WTC11 (cell line): Measurements from ENCODE around the gene EIF3B. TPM values are rescaled to one million over a fixed set of nuclear protein-coding genes. Genes with fewer than 3 reads are reported as not detected.

Experiments
- ATAC-seq: fragments of 200-7000 bp; cut with Tn5 transposase; 2 replicates; pipeline ENCODE4 v1.10.0; 2021; ENCODE audit warnings: mild to moderate bottlenecking, moderate library complexity
- CTCF ChIA-PET: fragments of 300-600 bp; sonication (Branson Sonifier 250); formaldehyde crosslinking; loops from one replicate; lab custom pipeline; 2021; ENCODE audit warnings: antibody characterized with exemption; lab: Charles Lee
- POLR2A ChIA-PET: fragments of 350-600 bp; sonication (Branson Sonifier 250); formaldehyde crosslinking; loops from one replicate; lab custom pipeline; 2021; ENCODE audit warnings: antibody characterized with exemption; lab: Charles Lee
- DNase-seq: peaks from one replicate; pipeline ENCODE4 v3.0.0; 2021; ENCODE audit warnings: low spot score
- H3K27ac Mint-ChIP-seq: 2 replicates; pipeline ENCODE4 v1.8.0; 2021; ENCODE audit warnings: mixed read lengths
- H3K27me3 Mint-ChIP-seq: 2 replicates; pipeline ENCODE4 v1.8.0; 2021; ENCODE audit warnings: low read depth, mild to moderate bottlenecking, moderate library complexity, mixed read lengths
- H3K36me3 Mint-ChIP-seq: 2 replicates; pipeline ENCODE4 v1.8.0; 2021; ENCODE audit warnings: mixed read lengths
- H3K4me1 Mint-ChIP-seq: 2 replicates; pipeline ENCODE4 v1.8.0; 2022; ENCODE audit warnings: mixed read lengths
- H3K4me3 Mint-ChIP-seq: 2 replicates; pipeline ENCODE4 v1.8.0; 2021; ENCODE audit warnings: mild to moderate bottlenecking, moderate library complexity, mixed read lengths
- H3K9me3 Mint-ChIP-seq: 2 replicates; pipeline ENCODE4 v1.8.0; 2021; ENCODE audit warnings: mixed read lengths
- CREM ChIP-seq: sonication (generic); formaldehyde crosslinking; IDR thresholded peaks from 2 replicates; pipeline ENCODE4 v1.8.1; 2022; ENCODE audit warnings: mild to moderate bottlenecking, missing genetic modification reagents, moderate library complexity
- ELF4 ChIP-seq: sonication (generic); formaldehyde crosslinking; IDR thresholded peaks from 2 replicates; pipeline ENCODE4 v1.8.1; 2022; ENCODE audit warnings: low read depth, mild to moderate bottlenecking, moderate library complexity, missing genetic modification reagents
- FOXJ3 ChIP-seq: sonication (generic); formaldehyde crosslinking; IDR thresholded peaks from 2 replicates; pipeline ENCODE4 v1.9.0; 2021; ENCODE audit warnings: missing genetic modification reagents, mild to moderate bottlenecking, borderline replicate concordance
- GTF2I ChIP-seq: fragments of 250-450 bp; sonication (Bioruptor Pico); conservative IDR thresholded peaks from 2 replicates; pipeline ENCODE4 v1.4.0; 2021; ENCODE audit warnings: mild to moderate bottlenecking
- MXD4 ChIP-seq: fragments of 250-450 bp; sonication (Bioruptor Pico); IDR thresholded peaks from 2 replicates; pipeline ENCODE4 v1.8.0; 2021; ENCODE audit warnings: mild to moderate bottlenecking, moderate library complexity, borderline replicate concordance
- NFATC4 ChIP-seq: fragments of 250-450 bp; sonication (Bioruptor Pico); IDR thresholded peaks from 2 replicates; pipeline ENCODE4 v1.9.0; 2021; ENCODE audit warnings: mild to moderate bottlenecking
- RELA ChIP-seq: sonication (generic); formaldehyde crosslinking; IDR thresholded peaks from 2 replicates; pipeline ENCODE4 v1.8.1; 2022; ENCODE audit warnings: missing genetic modification reagents, mild to moderate bottlenecking, borderline replicate concordance
- RORB ChIP-seq: fragments of 250-450 bp; sonication (Bioruptor Pico); IDR thresholded peaks from 2 replicates; pipeline ENCODE4 v1.9.0; 2021; ENCODE audit warnings: mild to moderate bottlenecking
- TEAD1 ChIP-seq: sonication (generic); formaldehyde crosslinking; IDR thresholded peaks from 2 replicates; pipeline ENCODE4 v1.8.0; 2022; ENCODE audit warnings: mild to moderate bottlenecking, missing genetic modification reagents
- TP53 ChIP-seq: sonication (generic); formaldehyde crosslinking; IDR thresholded peaks from 2 replicates; pipeline ENCODE4 v1.8.1; 2023; ENCODE audit warnings: mild to moderate bottlenecking, missing genetic modification reagents
- ZNF121 ChIP-seq: sonication (generic); formaldehyde crosslinking; IDR thresholded peaks from 2 replicates; pipeline ENCODE4 v1.8.0; 2023; ENCODE audit warnings: missing genetic modification reagents
- ZNF396 ChIP-seq: fragments of 250-450 bp; sonication (Bioruptor Pico); IDR thresholded peaks from 2 replicates; pipeline ENCODE4 v1.8.0; 2021; ENCODE audit warnings: mild to moderate bottlenecking, moderate library complexity, borderline replicate concordance
- ZNF416 ChIP-seq: fragments of 250-450 bp; sonication (Bioruptor Pico); IDR thresholded peaks from 2 replicates; pipeline ENCODE4 v1.9.0; 2021; ENCODE audit warnings: mild to moderate bottlenecking, inconsistent platforms
- total RNA-seq: library from RNA; stranded (reverse); gene quantifications from 3 replicates; pipeline ENCODE4 v1.2.3, GENCODE V29; 2021
- TF ChIP-seq, protein P1 (sequence below): fragments of 250-450 bp; sonication (Bioruptor Pico); conservative IDR thresholded peaks from 2 replicates; pipeline ENCODE4 v1.9.0; 2021; ENCODE audit warnings: mild to moderate bottlenecking
- TF ChIP-seq, protein P2 (sequence below): sonication (generic); formaldehyde crosslinking; IDR thresholded peaks from 2 replicates; pipeline ENCODE4 v1.8.0; 2022; ENCODE audit warnings: mild to moderate bottlenecking, missing genetic modification reagents
- TF ChIP-seq, protein P3 (sequence below): sonication (generic); formaldehyde crosslinking; conservative IDR thresholded peaks from 2 replicates; pipeline ENCODE4 v1.8.1; 2022; ENCODE audit warnings: mild to moderate bottlenecking, missing genetic modification reagents
- TF ChIP-seq, protein P4 (sequence below): fragments of 250-450 bp; sonication (Bioruptor Pico); IDR thresholded peaks from 2 replicates; pipeline ENCODE4 v1.9.0; 2021; ENCODE audit warnings: moderate library complexity, mild to moderate bottlenecking, inconsistent platforms, borderline replicate concordance
- TF ChIP-seq, protein P5 (sequence below): sonication (generic); formaldehyde crosslinking; IDR thresholded peaks from 2 replicates; pipeline ENCODE4 v1.8.1; 2022; ENCODE audit warnings: missing genetic modification reagents, borderline replicate concordance

EIF3B gene
- total RNA-seq, 1 experiment from 2014 or later, result 361 TPM

DNA sequence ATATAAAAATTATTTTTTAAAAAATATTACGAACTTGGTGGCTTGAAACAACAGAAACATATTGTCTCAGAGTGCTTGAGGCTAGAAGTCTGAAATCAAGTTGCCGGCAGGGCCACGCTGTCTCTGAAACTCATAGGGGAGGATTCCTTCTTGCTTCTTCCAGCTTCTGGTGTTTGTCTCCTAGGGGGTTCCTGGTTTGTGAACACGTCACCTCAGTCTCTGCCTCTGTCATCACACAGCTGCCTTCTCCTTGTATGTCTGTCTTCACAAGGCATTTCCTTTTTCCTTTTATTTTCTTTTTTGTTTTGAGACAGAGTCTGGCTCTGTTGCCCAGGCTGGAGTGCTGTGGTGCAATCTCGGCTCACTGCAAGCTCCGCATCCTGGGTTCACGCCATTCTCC lies 27.7 kb upstream of the EIF3B start:
- TF ChIP-seq ZNF121 (CRISPR knock-in tag) (0 out of 2 replicates have a peak, but pooled peaks have one; percentile 20), GTF2I (CRISPR knock-in tag) (no peak)
- Mint-ChIP-seq H3K27ac (no peak overlapping the region), H3K27me3 (no peaks in the 10 kb centered on the region), H3K36me3 (peaks cover 2% of the 10 kb centered on the region), H3K4me1 (no peaks in the 10 kb centered on the region), H3K4me3 (no peak overlapping the region), H3K9me3 (no peaks in the 10 kb centered on the region)
- ChIA-PET CTCF (interaction anchor here (1.4 kb wide), 1 partner anchor 21 kb away, joined by 4 read pairs; no protein-coding TSS in a partner anchor), POLR2A (no interaction called here)
- DNase-seq (no peak), ATAC-seq (no peak)

DNA sequence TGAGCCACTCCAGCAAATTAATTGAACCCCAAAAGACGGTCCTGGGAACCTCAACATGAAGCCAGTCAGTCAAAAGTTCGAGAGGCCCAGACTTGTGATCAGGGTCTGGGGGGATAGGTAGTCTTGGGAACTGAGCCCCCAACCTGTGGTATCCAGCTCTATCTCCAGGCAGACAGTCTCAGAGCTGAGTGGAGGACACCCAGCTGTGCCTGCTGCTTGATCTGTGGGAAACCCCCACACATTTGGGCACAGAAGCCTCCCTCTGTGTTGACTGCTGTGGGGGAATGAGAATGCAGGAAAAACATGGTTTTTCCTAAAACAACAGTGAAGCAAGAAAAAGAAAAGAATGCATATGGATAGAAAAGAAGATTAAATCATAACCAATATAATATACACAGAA lies 24.1 kb upstream of the EIF3B start:
- Mint-ChIP-seq H3K27me3 (no peaks in the 10 kb centered on the region), H3K4me3 (no peak overlapping the region), H3K4me1 (no peaks in the 10 kb centered on the region), H3K27ac (peak overlapping the region; percentile 60; the same call in 1 of the 2 replicates), H3K9me3 (no peaks in the 10 kb centered on the region), H3K36me3 (peaks cover 5% of the 10 kb centered on the region)
- ChIA-PET POLR2A (interaction anchor here (0.7 kb wide), 2 partner anchors 12 to 73 kb away, joined by 4 to 6 read pairs; no protein-coding TSS in a partner anchor), CTCF (interaction anchor here (0.7 to 1.8 kb wide), 5 partner anchors 9 to 901 kb away, joined by 3 to 6 read pairs (median 3); no protein-coding TSS in a partner anchor)
- ATAC-seq (no peak), DNase-seq (no peak)
- no peak for TF ChIP-seq FOXJ3 (CRISPR knock-in tag)
- TF ChIP-seq TP53 (CRISPR knock-in tag), result no peak
- no peak for TF ChIP-seq RORB
- no peak for TF ChIP-seq MXD4 (CRISPR knock-in tag)
- no peak for TF ChIP-seq ZNF416 (CRISPR knock-in tag)
- no peak for TF ChIP-seq RELA (CRISPR knock-in tag)
- TF ChIP-seq, protein P1, sequence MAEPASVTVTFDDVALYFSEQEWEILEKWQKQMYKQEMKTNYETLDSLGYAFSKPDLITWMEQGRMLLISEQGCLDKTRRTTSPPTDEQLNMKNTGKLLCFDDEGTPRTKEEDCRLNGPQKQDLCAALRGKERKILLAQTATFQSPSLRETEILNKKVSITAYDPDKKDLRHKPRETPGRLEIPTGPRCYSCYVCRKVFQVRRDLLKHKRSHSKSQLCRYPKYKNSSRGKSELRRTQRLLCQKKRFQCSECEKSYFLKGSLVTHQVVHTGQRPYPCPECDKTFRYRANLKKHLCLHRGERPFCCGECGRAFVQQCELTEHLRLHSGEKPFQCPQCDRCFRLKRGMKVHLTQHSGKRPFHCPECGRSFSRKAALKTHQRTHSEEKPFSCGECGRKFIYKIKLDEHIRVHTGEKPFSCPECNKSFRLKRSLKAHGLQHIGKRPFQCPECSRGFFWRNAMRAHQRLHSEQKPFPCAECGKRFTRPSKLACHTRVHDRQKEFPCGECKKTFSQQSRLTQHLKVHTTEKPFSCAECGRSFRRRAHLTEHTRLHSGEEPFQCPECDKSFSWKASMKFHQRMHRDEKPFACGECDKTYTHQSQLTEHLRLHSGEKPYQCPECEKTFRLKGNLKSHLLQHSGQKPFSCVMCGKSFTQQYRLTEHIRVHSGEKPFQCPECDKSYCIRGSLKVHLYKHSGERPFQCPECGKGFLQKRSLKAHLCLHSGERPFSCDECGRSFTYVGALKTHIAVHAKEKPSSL (CRISPR knock-in tag), result no peak
- TF ChIP-seq TEAD1 (CRISPR knock-in tag), result no peak
- TF ChIP-seq NFATC4 (CRISPR knock-in tag), result no peak
- TF ChIP-seq, protein P2, sequence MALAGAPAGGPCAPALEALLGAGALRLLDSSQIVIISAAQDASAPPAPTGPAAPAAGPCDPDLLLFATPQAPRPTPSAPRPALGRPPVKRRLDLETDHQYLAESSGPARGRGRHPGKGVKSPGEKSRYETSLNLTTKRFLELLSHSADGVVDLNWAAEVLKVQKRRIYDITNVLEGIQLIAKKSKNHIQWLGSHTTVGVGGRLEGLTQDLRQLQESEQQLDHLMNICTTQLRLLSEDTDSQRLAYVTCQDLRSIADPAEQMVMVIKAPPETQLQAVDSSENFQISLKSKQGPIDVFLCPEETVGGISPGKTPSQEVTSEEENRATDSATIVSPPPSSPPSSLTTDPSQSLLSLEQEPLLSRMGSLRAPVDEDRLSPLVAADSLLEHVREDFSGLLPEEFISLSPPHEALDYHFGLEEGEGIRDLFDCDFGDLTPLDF (CRISPR knock-in tag), result no peak
- no peak for TF ChIP-seq GTF2I (CRISPR knock-in tag)
- TF ChIP-seq ZNF396 (CRISPR knock-in tag), result no peak
- TF ChIP-seq, protein P3, sequence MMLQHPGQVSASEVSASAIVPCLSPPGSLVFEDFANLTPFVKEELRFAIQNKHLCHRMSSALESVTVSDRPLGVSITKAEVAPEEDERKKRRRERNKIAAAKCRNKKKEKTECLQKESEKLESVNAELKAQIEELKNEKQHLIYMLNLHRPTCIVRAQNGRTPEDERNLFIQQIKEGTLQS (CRISPR knock-in tag), result no peak
- no peak for TF ChIP-seq CREM
- no peak for TF ChIP-seq ELF4 (CRISPR knock-in tag)
- TF ChIP-seq, protein P4, sequence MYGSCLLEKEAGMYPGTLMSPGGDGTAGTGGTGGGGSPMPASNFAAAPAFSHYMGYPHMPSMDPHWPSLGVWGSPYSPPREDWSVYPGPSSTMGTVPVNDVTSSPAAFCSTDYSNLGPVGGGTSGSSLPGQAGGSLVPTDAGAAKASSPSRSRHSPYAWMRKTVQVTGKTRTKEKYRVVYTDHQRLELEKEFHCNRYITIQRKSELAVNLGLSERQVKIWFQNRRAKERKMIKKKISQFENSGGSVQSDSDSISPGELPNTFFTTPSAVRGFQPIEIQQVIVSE (CRISPR knock-in tag), result no peak
- TF ChIP-seq, protein P5, sequence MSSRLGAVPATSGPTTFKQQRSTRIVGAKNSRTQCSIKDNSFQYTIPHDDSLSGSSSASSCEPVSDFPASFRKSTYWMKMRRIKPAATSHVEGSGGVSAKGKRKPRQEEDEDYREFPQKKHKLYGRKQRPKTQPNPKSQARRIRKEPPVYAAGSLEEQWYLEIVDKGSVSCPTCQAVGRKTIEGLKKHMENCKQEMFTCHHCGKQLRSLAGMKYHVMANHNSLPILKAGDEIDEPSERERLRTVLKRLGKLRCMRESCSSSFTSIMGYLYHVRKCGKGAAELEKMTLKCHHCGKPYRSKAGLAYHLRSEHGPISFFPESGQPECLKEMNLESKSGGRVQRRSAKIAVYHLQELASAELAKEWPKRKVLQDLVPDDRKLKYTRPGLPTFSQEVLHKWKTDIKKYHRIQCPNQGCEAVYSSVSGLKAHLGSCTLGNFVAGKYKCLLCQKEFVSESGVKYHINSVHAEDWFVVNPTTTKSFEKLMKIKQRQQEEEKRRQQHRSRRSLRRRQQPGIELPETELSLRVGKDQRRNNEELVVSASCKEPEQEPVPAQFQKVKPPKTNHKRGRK (CRISPR knock-in tag), result no peak
